CD14-positive monocyte (primary cell): ENCODE data around the gene JCAD. TPM values are rescaled to one million over a fixed set of nuclear protein-coding genes. Genes with fewer than 3 reads are reported as not detected.
"Not testable (repeated sequence)": the region's sequence is repeated elsewhere in the genome, so short reads cannot be mapped to it uniquely, and the experiment has no call there.

ENCODE experiments used
- DNase-seq, 3 donors: peaks; one replicate each; pipeline ENCODE4 v3.0.0-alpha.2; 2011 to 2022
- H2AFZ ChIP-seq: 2 replicates; pipeline ENCODE4 v1.6.0; 2012; ENCODE audit warnings: mild to moderate bottlenecking, low read depth, low read length, inconsistent platforms; ENCODE audit not compliant: insufficient read depth, poor library complexity, severe bottlenecking
- H3K27ac ChIP-seq, 2 donors: 1 replicate in 1 of 2; 2 replicates in 1 of 2; pipeline ENCODE4 v1.5.1; 2012 to 2013; ENCODE audit warnings: low read length in 2 of 2, control low read depth in 1 of 2, inconsistent platforms in 1 of 2, low read depth in 1 of 2, mild to moderate bottlenecking in 1 of 2
- H3K27me3 ChIP-seq, 2 donors: one replicate each; pipeline versions ENCODE4 v1.6.0 to v1.6.1; 2011 to 2013; ENCODE audit warnings: low read length in 2 of 2; ENCODE audit not compliant: control insufficient read depth in 2 of 2, insufficient read depth in 2 of 2
- H3K36me3 ChIP-seq, 2 donors: replicated peaks in 1 of 2; 1 replicate in 1 of 2; 2 replicates in 1 of 2; pipeline versions ENCODE4 v1.5.1 to v1.6.1; 2012 to 2013; ENCODE audit warnings: low read length in 2 of 2, control low read depth in 1 of 2, inconsistent platforms in 1 of 2, mild to moderate bottlenecking in 1 of 2; ENCODE audit not compliant: insufficient read depth in 2 of 2, control insufficient read depth in 1 of 2
- H3K4me1 ChIP-seq, 2 donors: 1 replicate in 1 of 2; 2 replicates in 1 of 2; pipeline versions ENCODE4 v1.5.1 to v1.6.1; 2012 to 2013; ENCODE audit warnings: low read length in 2 of 2, control low read depth in 1 of 2, inconsistent platforms in 1 of 2, mild to moderate bottlenecking in 1 of 2, moderate library complexity in 1 of 2; ENCODE audit not compliant: insufficient read depth in 2 of 2, control insufficient read depth in 1 of 2
- H3K4me2 ChIP-seq: replicated peaks from 2 replicates; pipeline ENCODE3; 2012; ENCODE audit warnings: low read length, moderate library complexity, mild to moderate bottlenecking; ENCODE audit not compliant: poor library complexity, severe bottlenecking; ENCODE audit errors: extremely low read depth
- H3K4me3 ChIP-seq, 3 experiments: fragments of 200-600 bp in 1 of 3; sonication (generic) in 1 of 3; replicated peaks in 1 of 3; 1 replicate in 2 of 3; 2 replicates in 1 of 3; pipeline ENCODE4 v1.5.1; 2011 to 2013; ENCODE audit warnings: low read length in 3 of 3, mild to moderate bottlenecking in 3 of 3, control low read depth in 2 of 3, low read depth in 2 of 3, inconsistent platforms in 1 of 3, moderate library complexity in 1 of 3
- H3K79me2 ChIP-seq: 2 replicates; pipeline ENCODE4 v1.6.0; 2012; ENCODE audit warnings: mild to moderate bottlenecking, control low read depth, inconsistent platforms, low read length, moderate library complexity; ENCODE audit not compliant: insufficient read depth
- H3K9ac ChIP-seq: 2 replicates; pipeline ENCODE4 v1.6.0; 2017; ENCODE audit warnings: low read length, mild to moderate bottlenecking; ENCODE audit not compliant: insufficient read depth, poor library complexity, severe bottlenecking
- H3K9me3 ChIP-seq, 2 donors: replicated peaks in 1 of 2; 1 replicate in 1 of 2; 2 replicates in 1 of 2; pipeline versions ENCODE4 v1.5.1 to v1.6.1; 2012 to 2013; ENCODE audit warnings: low read length in 2 of 2, control low read depth in 1 of 2; ENCODE audit not compliant: control insufficient read depth in 1 of 2, insufficient read depth in 1 of 2
- H4K20me1 ChIP-seq: 2 replicates; pipeline ENCODE4 v1.6.0; 2012; ENCODE audit warnings: mild to moderate bottlenecking, low read length, control low read depth, moderate library complexity; ENCODE audit not compliant: insufficient read depth
- H3K27ac Mint-ChIP-seq, 7 donors: one replicate each; pipeline ENCODE4 v1.8.0; 2020; ENCODE audit warnings: mild to moderate bottlenecking in 7 of 7, mixed read lengths in 7 of 7, moderate library complexity in 6 of 7, inconsistent platforms in 2 of 7
- H3K27me3 Mint-ChIP-seq, 3 donors: one replicate each; pipeline ENCODE4 v1.8.0; 2021 to 2022; ENCODE audit warnings: low read depth in 3 of 3, mild to moderate bottlenecking in 3 of 3, mixed read lengths in 3 of 3, moderate library complexity in 3 of 3, inconsistent platforms in 1 of 3
- H3K36me3 Mint-ChIP-seq, 2 donors: one replicate each; pipeline ENCODE4 v1.8.0; 2020; ENCODE audit warnings: mixed read lengths in 2 of 2, inconsistent platforms in 1 of 2, mild to moderate bottlenecking in 1 of 2
- H3K4me1 Mint-ChIP-seq: one replicate; pipeline ENCODE4 v1.8.0; 2020; ENCODE audit warnings: mild to moderate bottlenecking, mixed read lengths
- H3K4me3 Mint-ChIP-seq, 2 donors: one replicate each; pipeline ENCODE4 v1.8.0; 2020; ENCODE audit warnings: mild to moderate bottlenecking in 2 of 2, mixed read lengths in 2 of 2, moderate library complexity in 1 of 2
- H3K9me3 Mint-ChIP-seq, 7 donors: one replicate each; pipeline ENCODE4 v1.8.0; 2020 to 2022; ENCODE audit warnings: mixed read lengths in 7 of 7, mild to moderate bottlenecking in 6 of 7, moderate library complexity in 6 of 7, inconsistent platforms in 2 of 7
- WGBS: methylation state at CpG from one replicate; pipeline ENCODE4 v1.1.5; 2013; ENCODE audit warnings: missing lambda C conversion rate; ENCODE audit not compliant: insufficient coverage; 5-methylcytosine and 5-hydroxymethylcytosine counted together
- intact Hi-C, 2 donors: fragments of 100-400 bp; cut with micrococcal nuclease; formaldehyde crosslinking; loops; one replicate each; pipeline versions ENCODE4 v1.15.0 to v1.15.1; 2023
- polyA plus RNA-seq, 3 donors: library from polyadenylated mRNA; depleted of rRNA in 1 of 3; unstranded in 2 of 3; stranded (reverse) in 1 of 3; fragments of 300-500 nt in 2 of 3; fragments of >200 nt in 1 of 3; fragmentation: Illumina TruSeq in 2 of 3; gene quantifications; 1 replicate in 2 of 3; 2 replicates in 1 of 3; pipeline ENCODE4 v1.2.3, GENCODE V29; 2012 to 2021
- TF ChIP-seq, protein P1 (sequence below): fragments of 200-600 bp; IDR thresholded peaks from one replicate; pipeline ENCODE4 v1.8.0; 2022; ENCODE audit warnings: antibody characterized with exemption, mild to moderate bottlenecking

Gene JCAD
- polyA plus RNA-seq, 3 donors, result not detected

DNA sequence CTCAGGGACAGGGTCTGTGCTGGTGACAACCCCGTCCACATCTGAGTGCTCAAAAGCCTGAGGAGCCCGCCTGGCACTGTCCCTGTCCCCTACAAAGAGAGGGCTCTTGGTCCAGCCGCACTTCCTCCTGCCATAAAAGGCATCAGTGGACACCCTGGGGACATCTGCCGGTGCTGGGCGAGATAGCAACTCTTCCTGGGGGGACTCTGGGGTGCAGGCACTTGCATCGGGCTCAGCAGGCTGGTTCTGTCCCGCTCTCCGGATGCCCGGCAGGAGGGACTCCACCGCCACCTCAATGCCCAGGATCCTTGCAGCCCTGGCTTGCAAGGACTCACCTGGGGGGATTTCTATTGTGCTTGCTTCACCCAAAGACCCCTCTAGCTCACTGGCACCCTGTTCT, 32.8 kb downstream of the JCAD start:
- Mint-ChIP-seq H3K27me3 (peaks cover 30 to 59% (median 46%) of the 10 kb centered on the region in 3 donors), H3K4me1 (peaks cover 24% of the 10 kb centered on the region), H3K27ac (no peak overlapping the region), H3K36me3 (no peaks in the 10 kb centered on the region), H3K9me3 (peaks cover 0 to 8% (median 2%) of the 10 kb centered on the region in 7 donors), H3K4me3 (peak overlapping the region in 1 of 2 donors; percentile 98)
- TF ChIP-seq, protein P1, sequence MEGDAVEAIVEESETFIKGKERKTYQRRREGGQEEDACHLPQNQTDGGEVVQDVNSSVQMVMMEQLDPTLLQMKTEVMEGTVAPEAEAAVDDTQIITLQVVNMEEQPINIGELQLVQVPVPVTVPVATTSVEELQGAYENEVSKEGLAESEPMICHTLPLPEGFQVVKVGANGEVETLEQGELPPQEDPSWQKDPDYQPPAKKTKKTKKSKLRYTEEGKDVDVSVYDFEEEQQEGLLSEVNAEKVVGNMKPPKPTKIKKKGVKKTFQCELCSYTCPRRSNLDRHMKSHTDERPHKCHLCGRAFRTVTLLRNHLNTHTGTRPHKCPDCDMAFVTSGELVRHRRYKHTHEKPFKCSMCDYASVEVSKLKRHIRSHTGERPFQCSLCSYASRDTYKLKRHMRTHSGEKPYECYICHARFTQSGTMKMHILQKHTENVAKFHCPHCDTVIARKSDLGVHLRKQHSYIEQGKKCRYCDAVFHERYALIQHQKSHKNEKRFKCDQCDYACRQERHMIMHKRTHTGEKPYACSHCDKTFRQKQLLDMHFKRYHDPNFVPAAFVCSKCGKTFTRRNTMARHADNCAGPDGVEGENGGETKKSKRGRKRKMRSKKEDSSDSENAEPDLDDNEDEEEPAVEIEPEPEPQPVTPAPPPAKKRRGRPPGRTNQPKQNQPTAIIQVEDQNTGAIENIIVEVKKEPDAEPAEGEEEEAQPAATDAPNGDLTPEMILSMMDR, result no peak
- peaks cover 17 to 19% of the 10 kb centered on the region in 2 donors for H3K4me1 ChIP-seq
- no peaks in the 10 kb centered on the region for H4K20me1 ChIP-seq
- H3K9ac ChIP-seq, result no peak overlapping the region
- no peaks in the 10 kb centered on the region for H3K9me3 ChIP-seq
- H3K36me3 ChIP-seq, result no peaks in the 10 kb centered on the region
- peak overlapping the region; percentile 67 for H3K4me2 ChIP-seq
- 80% methylated on average over 8 of the region's 10 CpGs for WGBS
- H3K27me3 ChIP-seq, result peaks cover 0 to 46% of the 10 kb centered on the region in 2 donors
- intact Hi-C loops, result no loop called here
- no peak for DNase-seq
- H3K79me2 ChIP-seq, result no peaks in the 10 kb centered on the region
- peak overlapping the region in 1 of 3 experiments; percentile 64 for H3K4me3 ChIP-seq
- H3K27ac ChIP-seq, result no peak overlapping the region
- peak overlapping the region; percentile 79 for H2AFZ ChIP-seq

DNA sequence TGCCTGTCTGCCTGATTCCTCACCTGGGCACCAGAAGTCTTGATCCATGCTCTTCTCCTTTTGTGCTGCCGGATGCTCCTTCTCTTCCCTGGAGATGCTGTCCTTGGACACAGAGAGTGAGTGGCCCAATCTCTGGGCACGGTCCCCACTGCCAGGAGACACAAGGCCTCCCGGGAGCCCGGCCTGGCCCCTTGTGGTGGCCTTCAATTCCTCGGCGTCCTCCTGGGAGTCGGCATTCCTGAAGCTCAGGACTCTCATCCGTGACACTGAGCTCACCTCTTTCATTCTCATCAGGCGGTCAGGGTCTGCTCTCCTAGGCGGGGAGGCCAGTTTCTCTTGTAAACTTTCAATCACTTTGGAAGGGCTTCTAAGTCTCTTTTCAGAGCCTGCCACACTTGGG, 33.3 kb downstream of the JCAD start:
- peaks cover 24% of the 10 kb centered on the region for H3K4me1 Mint-ChIP-seq
- Histone ChIP-seq H3K27me3 (peaks cover 0 to 46% of the 10 kb centered on the region in 2 donors), H3K4me2 (no peak overlapping the region), H4K20me1 (no peaks in the 10 kb centered on the region), H3K36me3 (no peaks in the 10 kb centered on the region), H3K9ac (no peak overlapping the region), H3K4me1 (peaks cover 17 to 19% of the 10 kb centered on the region in 2 donors), H3K79me2 (no peaks in the 10 kb centered on the region), H2AFZ (no peak overlapping the region), H3K9me3 (no peaks in the 10 kb centered on the region), H3K4me3 (no peak overlapping the region), H3K27ac (no peak overlapping the region)
- H3K27me3 Mint-ChIP-seq, result peaks cover 30 to 56% (median 46%) of the 10 kb centered on the region in 3 donors
- WGBS, result 97% methylated on average over 9 of the region's 10 CpGs
- intact Hi-C loops, result no loop called here
- peaks cover 0 to 8% (median 2%) of the 10 kb centered on the region in 7 donors for H3K9me3 Mint-ChIP-seq
- TF ChIP-seq, protein P1, result no peak
- DNase-seq, result no peak
- peak overlapping the region in 1 of 2 donors; percentile 39 for H3K4me3 Mint-ChIP-seq
- no peaks in the 10 kb centered on the region for H3K36me3 Mint-ChIP-seq
- H3K27ac Mint-ChIP-seq, result no peak overlapping the region

DNA sequence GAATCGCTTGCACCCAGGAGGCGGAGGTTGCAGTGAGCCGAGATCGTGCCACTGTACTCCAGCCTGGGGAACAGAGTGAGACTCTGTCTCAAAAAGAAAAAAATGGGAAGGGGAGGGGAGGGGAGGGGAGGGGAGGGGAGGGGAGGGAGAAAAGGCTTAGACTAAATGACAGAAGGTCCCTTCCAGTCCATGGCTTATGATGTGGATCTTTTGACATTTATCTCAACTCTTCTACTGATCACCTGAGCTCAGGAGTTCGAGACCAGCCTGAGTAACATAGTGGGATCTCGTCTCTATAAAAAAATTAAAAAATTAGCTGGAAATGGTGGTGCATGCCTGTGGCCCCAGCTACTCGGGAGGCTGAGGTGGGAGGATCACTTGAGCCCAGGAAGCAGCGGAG, 34.0 kb downstream of the JCAD start:
- H3K79me2 ChIP-seq, H3K36me3 ChIP-seq, H2AFZ ChIP-seq, H4K20me1 ChIP-seq, H3K9ac ChIP-seq, H3K4me3 ChIP-seq, H3K27ac ChIP-seq, H3K4me3 Mint-ChIP-seq, H3K9me3 ChIP-seq, intact Hi-C loops, DNase-seq, H3K27ac Mint-ChIP-seq, H3K9me3 Mint-ChIP-seq, H3K4me2 ChIP-seq, H3K36me3 Mint-ChIP-seq: not testable (repeated sequence)
- WGBS, result no CpG with 5 or more reads among the region's 8 CpGs
- H3K4me1 Mint-ChIP-seq, result peaks cover 24% of the 10 kb centered on the region
- peaks cover 17 to 19% of the 10 kb centered on the region in 2 donors for H3K4me1 ChIP-seq
- peaks cover 0 to 44% of the 10 kb centered on the region in 2 donors for H3K27me3 ChIP-seq
- H3K27me3 Mint-ChIP-seq, result peaks cover 27 to 52% (median 47%) of the 10 kb centered on the region in 3 donors
